H9 (cell line): ENCODE measurements around the gene MAOA. TPM values are rescaled to one million over a fixed set of nuclear protein-coding genes. Genes with fewer than 3 reads are reported as not detected.

Experiments
- DNase-seq: peaks from one replicate; pipeline ENCODE4 v3.0.0-alpha.2; 2017
- H2AFZ ChIP-seq: one replicate; pipeline ENCODE4 v1.6.1; 2013; ENCODE audit warnings: mild to moderate bottlenecking, low read length, control low read depth, moderate library complexity
- H2AK5ac ChIP-seq: 2 replicates; pipeline ENCODE4 v1.6.1; 2013; ENCODE audit warnings: low read length, control low read depth, mixed read lengths; ENCODE audit not compliant: insufficient read length
- H2BK120ac ChIP-seq: one replicate; pipeline ENCODE4 v1.6.1; 2013; ENCODE audit warnings: low read depth, mild to moderate bottlenecking, low read length, control low read depth, inconsistent platforms; ENCODE audit not compliant: poor library complexity, severe bottlenecking
- H2BK12ac ChIP-seq: 2 replicates; pipeline ENCODE4 v1.6.1; 2013; ENCODE audit warnings: low read length, control low read depth, mixed read lengths, low read depth; ENCODE audit not compliant: insufficient read length
- H2BK15ac ChIP-seq: 2 replicates; pipeline ENCODE4 v1.6.1; 2013; ENCODE audit warnings: low read depth, low read length, control low read depth
- H2BK20ac ChIP-seq: one replicate; pipeline ENCODE4 v1.6.1; 2013; ENCODE audit warnings: low read depth, mild to moderate bottlenecking, low read length, control low read depth, inconsistent platforms; ENCODE audit not compliant: poor library complexity, severe bottlenecking
- H2BK5ac ChIP-seq: 2 replicates; pipeline ENCODE4 v1.6.1; 2013; ENCODE audit warnings: low read length, control low read depth, mixed read lengths; ENCODE audit not compliant: insufficient read length
- H3K14ac ChIP-seq: 2 replicates; pipeline ENCODE4 v1.6.1; 2013; ENCODE audit warnings: low read length, control low read depth; ENCODE audit not compliant: insufficient read depth
- H3K18ac ChIP-seq: 2 replicates; pipeline ENCODE4 v1.6.1; 2013; ENCODE audit warnings: low read depth, mild to moderate bottlenecking, mixed read lengths, low read length, control low read depth; ENCODE audit not compliant: insufficient read length
- H3K23ac ChIP-seq: 2 replicates; pipeline ENCODE4 v1.6.1; 2013; ENCODE audit warnings: low read length, control low read depth, mixed read lengths, low read depth; ENCODE audit not compliant: insufficient read length
- H3K23me2 ChIP-seq: 2 replicates; pipeline ENCODE4 v1.6.1; 2013; ENCODE audit warnings: low read depth, mild to moderate bottlenecking, mixed read lengths, low read length, control low read depth; ENCODE audit not compliant: insufficient read length, poor library complexity, severe bottlenecking
- H3K27ac ChIP-seq: 2 replicates; pipeline ENCODE4 v1.5.1; 2013; ENCODE audit warnings: low read length, control low read depth, mixed read lengths, low read depth; ENCODE audit not compliant: insufficient read length
- H3K27me3 ChIP-seq: 2 replicates; pipeline ENCODE4 v1.6.1; 2013; ENCODE audit warnings: low read length, control low read depth, inconsistent platforms; ENCODE audit not compliant: insufficient read depth
- H3K4ac ChIP-seq: 2 replicates; pipeline ENCODE4 v1.6.1; 2013; ENCODE audit warnings: low read depth, mild to moderate bottlenecking, control low read depth, inconsistent platforms, low read length, moderate library complexity
- H3K4me1 ChIP-seq: 2 replicates; pipeline ENCODE4 v1.6.1; 2013; ENCODE audit warnings: low read length, control low read depth, inconsistent platforms; ENCODE audit not compliant: insufficient read depth
- H3K4me2 ChIP-seq: 2 replicates; pipeline ENCODE4 v1.6.1; 2013; ENCODE audit warnings: low read length, control low read depth, mixed read lengths; ENCODE audit not compliant: insufficient read length, insufficient read depth
- H3K56ac ChIP-seq: 2 replicates; pipeline ENCODE4 v1.6.1; 2013; ENCODE audit warnings: low read depth, mild to moderate bottlenecking, mixed read lengths, low read length, control low read depth; ENCODE audit not compliant: insufficient read length
- H3K79me1 ChIP-seq: 2 replicates; pipeline ENCODE4 v1.6.1; 2013; ENCODE audit warnings: low read depth, mild to moderate bottlenecking, moderate library complexity, low read length, control low read depth, inconsistent platforms; ENCODE audit not compliant: insufficient read depth, poor library complexity, severe bottlenecking
- H3K79me2 ChIP-seq: 2 replicates; pipeline ENCODE4 v1.6.1; 2013; ENCODE audit warnings: low read length, control low read depth, inconsistent platforms; ENCODE audit not compliant: insufficient read depth
- H3K9ac ChIP-seq: 2 replicates; pipeline ENCODE4 v1.6.1; 2013; ENCODE audit warnings: low read length, control low read depth, mixed read lengths; ENCODE audit not compliant: insufficient read length; ENCODE audit errors: extremely low read depth
- H3K9me3 ChIP-seq: one replicate; pipeline ENCODE4 v1.6.1; 2013; ENCODE audit warnings: low read depth, low read length, inconsistent platforms; ENCODE audit not compliant: control insufficient read depth
- H3T11ph ChIP-seq: one replicate; pipeline ENCODE4 v1.6.1; 2013; ENCODE audit warnings: mild to moderate bottlenecking, low read length, control low read depth, inconsistent platforms
- H4K20me1 ChIP-seq: one replicate; pipeline ENCODE4 v1.6.1; 2013; ENCODE audit not compliant: control insufficient read depth, insufficient read length, insufficient read depth
- H4K5ac ChIP-seq: 2 replicates; pipeline ENCODE4 v1.6.1; 2013; ENCODE audit warnings: low read depth, mild to moderate bottlenecking, mixed read lengths, low read length, control low read depth; ENCODE audit not compliant: insufficient read length
- H4K8ac ChIP-seq: replicated peaks from 2 replicates; pipeline ENCODE4 v1.6.1; 2013; ENCODE audit warnings: low read length, control low read depth, mixed read lengths, low read depth; ENCODE audit not compliant: insufficient read length
- H4K91ac ChIP-seq: 2 replicates; pipeline ENCODE4 v1.6.1; 2013; ENCODE audit warnings: low read depth, mild to moderate bottlenecking, moderate library complexity, mixed read lengths, low read length, control low read depth; ENCODE audit not compliant: insufficient read length
- H3K27ac Mint-ChIP-seq, 3 experiments: 2 replicates in 2 of 3; 3 replicates in 1 of 3; pipeline ENCODE4 v1.8.0; 2020 to 2021; ENCODE audit warnings: mixed read lengths in 3 of 3, mild to moderate bottlenecking in 1 of 3, moderate library complexity in 1 of 3
- H3K27me3 Mint-ChIP-seq: 2 replicates; pipeline ENCODE4 v1.8.0; 2021; ENCODE audit warnings: low read depth, mild to moderate bottlenecking, moderate library complexity, mixed read lengths
- H3K36me3 Mint-ChIP-seq, 3 experiments: 2 replicates in 2 of 3; 3 replicates in 1 of 3; pipeline ENCODE4 v1.8.0; 2020 to 2021; ENCODE audit warnings: low read depth in 3 of 3, mixed read lengths in 3 of 3; ENCODE audit not compliant: insufficient read depth in 1 of 3
- H3K4me1 Mint-ChIP-seq, 2 experiments: 2 replicates each; pipeline ENCODE4 v1.8.0; 2020; ENCODE audit warnings: mixed read lengths in 2 of 2
- H3K4me3 Mint-ChIP-seq, 2 experiments: 2 replicates in 1 of 2; 3 replicates in 1 of 2; pipeline ENCODE4 v1.8.0; 2020 to 2021; ENCODE audit warnings: mild to moderate bottlenecking in 2 of 2, mixed read lengths in 2 of 2, moderate library complexity in 1 of 2
- H3K9me3 Mint-ChIP-seq, 2 experiments: 2 replicates in 1 of 2; 3 replicates in 1 of 2; pipeline ENCODE4 v1.8.0; 2020; ENCODE audit warnings: mild to moderate bottlenecking in 2 of 2, mixed read lengths in 2 of 2, moderate library complexity in 1 of 2
- total RNA-seq: library from RNA; stranded (reverse); gene quantifications from 2 replicates; pipeline ENCODE4 v1.2.1, GENCODE V29; 2021
- TF ChIP-seq, protein P1 (sequence below): fragments of 200-600 bp; sonication (generic); conservative IDR thresholded peaks from 3 replicates; pipeline ENCODE4 v1.8.0; 2021; ENCODE audit warnings: antibody characterized with exemption, mild to moderate bottlenecking

The MAOA gene
- total RNA-seq, 1 experiment from 2014 or later: 0.28 TPM

DNA sequence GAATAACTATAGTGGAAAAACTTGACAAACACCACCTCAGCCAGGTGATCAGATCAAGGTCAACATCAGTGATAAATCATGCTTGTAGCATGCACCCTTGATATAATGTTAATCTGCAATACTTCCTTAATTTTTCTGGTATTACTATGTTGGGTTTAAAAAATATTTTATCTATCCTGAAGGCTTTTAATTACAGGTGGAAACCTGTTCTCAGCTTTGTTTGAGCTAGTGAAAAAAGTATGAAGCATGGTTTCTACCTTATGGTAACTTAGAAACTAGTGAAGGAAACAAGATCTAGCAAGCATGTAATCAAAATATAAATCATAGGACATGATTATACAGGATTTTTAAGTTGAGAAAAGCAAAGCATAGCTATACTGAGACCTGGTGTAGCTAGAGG lies 26.6 kb downstream of the MAOA start:
- Histone ChIP-seq H3T11ph (no peak overlapping the region), H3K23ac (no peak overlapping the region), H3K27me3 (no peaks in the 10 kb centered on the region), H3K79me2 (no peaks in the 10 kb centered on the region), H2AFZ (no peak overlapping the region), H4K20me1 (no peaks in the 10 kb centered on the region), H3K14ac (no peak overlapping the region), H4K5ac (no peak overlapping the region), H3K4me1 (no peaks in the 10 kb centered on the region; the same call in 1 of the 2 replicates), H4K8ac (no peak overlapping the region), H3K4ac (no peak overlapping the region), H3K56ac (no peak overlapping the region), H3K9ac (no peak overlapping the region), H2BK20ac (no peak overlapping the region), H3K18ac (no peak overlapping the region), H2BK15ac (no peak overlapping the region), H3K9me3 (no peaks in the 10 kb centered on the region), H3K79me1 (no peaks in the 10 kb centered on the region), H2BK12ac (no peak overlapping the region), H4K91ac (no peak overlapping the region), H2BK120ac (no peak overlapping the region), H3K27ac (no peak overlapping the region), H3K4me2 (no peak overlapping the region), H3K23me2 (no peaks in the 10 kb centered on the region), H2AK5ac (no peak overlapping the region), H2BK5ac (no peak overlapping the region)
- Mint-ChIP-seq H3K36me3 (no peaks in the 10 kb centered on the region; a peak in 2 of 7 replicates), H3K9me3 (peaks cover 42 to 50% of the 10 kb centered on the region in 2 experiments), H3K4me3 (no peak overlapping the region), H3K27ac (no peak overlapping the region), H3K27me3 (no peaks in the 10 kb centered on the region), H3K4me1 (peaks cover 7 to 10% of the 10 kb centered on the region in 2 experiments)
- no peak for DNase-seq
- TF ChIP-seq, protein P1, sequence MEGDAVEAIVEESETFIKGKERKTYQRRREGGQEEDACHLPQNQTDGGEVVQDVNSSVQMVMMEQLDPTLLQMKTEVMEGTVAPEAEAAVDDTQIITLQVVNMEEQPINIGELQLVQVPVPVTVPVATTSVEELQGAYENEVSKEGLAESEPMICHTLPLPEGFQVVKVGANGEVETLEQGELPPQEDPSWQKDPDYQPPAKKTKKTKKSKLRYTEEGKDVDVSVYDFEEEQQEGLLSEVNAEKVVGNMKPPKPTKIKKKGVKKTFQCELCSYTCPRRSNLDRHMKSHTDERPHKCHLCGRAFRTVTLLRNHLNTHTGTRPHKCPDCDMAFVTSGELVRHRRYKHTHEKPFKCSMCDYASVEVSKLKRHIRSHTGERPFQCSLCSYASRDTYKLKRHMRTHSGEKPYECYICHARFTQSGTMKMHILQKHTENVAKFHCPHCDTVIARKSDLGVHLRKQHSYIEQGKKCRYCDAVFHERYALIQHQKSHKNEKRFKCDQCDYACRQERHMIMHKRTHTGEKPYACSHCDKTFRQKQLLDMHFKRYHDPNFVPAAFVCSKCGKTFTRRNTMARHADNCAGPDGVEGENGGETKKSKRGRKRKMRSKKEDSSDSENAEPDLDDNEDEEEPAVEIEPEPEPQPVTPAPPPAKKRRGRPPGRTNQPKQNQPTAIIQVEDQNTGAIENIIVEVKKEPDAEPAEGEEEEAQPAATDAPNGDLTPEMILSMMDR: no peak
